WI38 (cell line): Measurements from ENCODE around the gene DMRTB1.

Experiments used
- H3K4me3 ChIP-seq: 2 replicates; pipeline ENCODE4 v1.5.1; 2011; ENCODE audit warnings: low read depth, mild to moderate bottlenecking, control low read depth, low read length
- TF ChIP-seq, protein P1 (sequence below): IDR thresholded peaks from 2 replicates; pipeline ENCODE4 v1.5.1; 2012; ENCODE audit warnings: low read depth, mild to moderate bottlenecking, control low read depth, low read length

Gene DMRTB1

DNA sequence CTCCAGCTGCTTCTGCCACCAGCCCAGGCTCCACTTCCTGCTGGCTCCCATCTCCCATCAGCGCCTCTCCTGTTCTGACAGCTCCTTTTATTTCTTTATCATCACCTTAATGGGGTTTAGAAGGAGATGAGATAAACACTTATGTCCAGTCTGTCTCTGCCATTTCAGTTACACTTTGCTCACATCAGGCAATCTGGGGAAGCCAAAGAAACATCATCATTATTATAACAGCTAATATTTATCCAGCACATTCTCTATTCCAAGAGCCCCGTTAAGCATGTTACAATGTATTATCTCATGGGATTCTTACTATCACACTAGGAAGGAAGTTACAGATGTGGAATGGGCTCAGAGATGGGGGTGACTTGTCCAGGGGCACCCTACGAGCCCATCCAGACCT, 31.2 kb downstream of the DMRTB1 start:
- no peak overlapping the region for H3K4me3 ChIP-seq
- TF ChIP-seq, protein P1, sequence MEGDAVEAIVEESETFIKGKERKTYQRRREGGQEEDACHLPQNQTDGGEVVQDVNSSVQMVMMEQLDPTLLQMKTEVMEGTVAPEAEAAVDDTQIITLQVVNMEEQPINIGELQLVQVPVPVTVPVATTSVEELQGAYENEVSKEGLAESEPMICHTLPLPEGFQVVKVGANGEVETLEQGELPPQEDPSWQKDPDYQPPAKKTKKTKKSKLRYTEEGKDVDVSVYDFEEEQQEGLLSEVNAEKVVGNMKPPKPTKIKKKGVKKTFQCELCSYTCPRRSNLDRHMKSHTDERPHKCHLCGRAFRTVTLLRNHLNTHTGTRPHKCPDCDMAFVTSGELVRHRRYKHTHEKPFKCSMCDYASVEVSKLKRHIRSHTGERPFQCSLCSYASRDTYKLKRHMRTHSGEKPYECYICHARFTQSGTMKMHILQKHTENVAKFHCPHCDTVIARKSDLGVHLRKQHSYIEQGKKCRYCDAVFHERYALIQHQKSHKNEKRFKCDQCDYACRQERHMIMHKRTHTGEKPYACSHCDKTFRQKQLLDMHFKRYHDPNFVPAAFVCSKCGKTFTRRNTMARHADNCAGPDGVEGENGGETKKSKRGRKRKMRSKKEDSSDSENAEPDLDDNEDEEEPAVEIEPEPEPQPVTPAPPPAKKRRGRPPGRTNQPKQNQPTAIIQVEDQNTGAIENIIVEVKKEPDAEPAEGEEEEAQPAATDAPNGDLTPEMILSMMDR = no peak

DNA sequence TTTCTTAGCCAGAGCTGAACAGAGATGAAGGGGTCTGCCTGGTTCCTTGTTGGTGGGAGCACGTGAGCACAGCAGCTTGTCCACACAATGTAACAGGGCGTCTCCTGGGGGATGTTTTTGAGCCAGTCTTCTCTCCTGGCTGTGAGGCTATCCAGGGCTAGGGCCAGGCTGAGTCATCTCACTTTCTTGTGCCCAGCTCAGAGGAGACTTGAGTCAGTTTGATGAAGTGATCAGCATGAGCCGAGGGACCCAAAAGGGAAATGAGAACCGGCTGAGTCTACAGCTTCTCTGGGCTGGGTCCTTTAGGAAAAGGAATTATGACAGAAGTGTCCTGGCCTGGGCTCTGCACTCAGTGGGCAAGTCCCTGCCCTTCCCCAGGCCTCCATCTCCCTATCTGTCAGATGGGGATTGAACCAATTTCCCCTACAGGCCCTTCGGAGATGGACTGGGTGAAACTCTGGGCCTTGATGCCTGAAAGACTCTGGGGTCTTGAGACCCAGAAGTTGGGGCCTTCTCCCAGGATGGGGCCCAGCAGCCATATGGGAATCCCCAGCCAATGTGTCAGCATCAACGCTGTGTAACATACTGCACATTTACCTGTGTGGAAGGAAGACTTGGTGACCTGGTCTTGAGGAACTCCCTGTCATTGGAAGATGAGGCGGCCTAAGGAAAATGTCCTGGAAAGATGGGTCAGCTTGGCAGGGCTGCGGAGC, 36.6 kb downstream of the DMRTB1 start:
- TF ChIP-seq, protein P1 = no peak
- H3K4me3 ChIP-seq = no peak overlapping the region

DNA sequence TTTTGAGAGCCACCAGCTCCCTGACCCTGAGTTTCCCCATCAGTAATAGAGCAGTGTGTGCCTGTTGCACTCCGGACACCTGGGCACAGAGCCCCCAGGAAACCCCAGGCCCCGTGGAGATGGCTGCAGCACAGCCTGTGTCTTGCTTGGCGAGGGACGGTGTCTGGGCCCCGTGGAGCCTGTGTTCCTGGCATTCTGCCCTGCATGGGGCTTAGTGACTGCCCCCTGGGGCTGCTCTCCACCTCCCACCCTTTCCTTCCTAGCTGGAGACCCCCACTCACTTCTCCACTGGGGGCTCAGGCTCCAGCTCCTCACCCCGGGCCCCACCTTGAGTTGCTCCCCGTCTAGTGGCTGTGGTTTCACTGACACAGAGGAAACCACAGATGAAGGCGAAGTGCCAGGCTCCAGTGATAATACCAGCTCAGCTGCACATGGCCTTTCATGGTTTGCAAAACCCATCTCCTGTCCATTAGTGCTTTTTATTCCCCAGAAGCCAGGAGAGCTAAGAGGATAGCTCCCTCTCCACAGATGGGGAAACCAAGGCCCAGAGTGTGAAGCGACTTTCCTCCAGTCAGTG, 39.4 kb downstream of the DMRTB1 start:
- TF ChIP-seq, protein P1 = no peak

DNA sequence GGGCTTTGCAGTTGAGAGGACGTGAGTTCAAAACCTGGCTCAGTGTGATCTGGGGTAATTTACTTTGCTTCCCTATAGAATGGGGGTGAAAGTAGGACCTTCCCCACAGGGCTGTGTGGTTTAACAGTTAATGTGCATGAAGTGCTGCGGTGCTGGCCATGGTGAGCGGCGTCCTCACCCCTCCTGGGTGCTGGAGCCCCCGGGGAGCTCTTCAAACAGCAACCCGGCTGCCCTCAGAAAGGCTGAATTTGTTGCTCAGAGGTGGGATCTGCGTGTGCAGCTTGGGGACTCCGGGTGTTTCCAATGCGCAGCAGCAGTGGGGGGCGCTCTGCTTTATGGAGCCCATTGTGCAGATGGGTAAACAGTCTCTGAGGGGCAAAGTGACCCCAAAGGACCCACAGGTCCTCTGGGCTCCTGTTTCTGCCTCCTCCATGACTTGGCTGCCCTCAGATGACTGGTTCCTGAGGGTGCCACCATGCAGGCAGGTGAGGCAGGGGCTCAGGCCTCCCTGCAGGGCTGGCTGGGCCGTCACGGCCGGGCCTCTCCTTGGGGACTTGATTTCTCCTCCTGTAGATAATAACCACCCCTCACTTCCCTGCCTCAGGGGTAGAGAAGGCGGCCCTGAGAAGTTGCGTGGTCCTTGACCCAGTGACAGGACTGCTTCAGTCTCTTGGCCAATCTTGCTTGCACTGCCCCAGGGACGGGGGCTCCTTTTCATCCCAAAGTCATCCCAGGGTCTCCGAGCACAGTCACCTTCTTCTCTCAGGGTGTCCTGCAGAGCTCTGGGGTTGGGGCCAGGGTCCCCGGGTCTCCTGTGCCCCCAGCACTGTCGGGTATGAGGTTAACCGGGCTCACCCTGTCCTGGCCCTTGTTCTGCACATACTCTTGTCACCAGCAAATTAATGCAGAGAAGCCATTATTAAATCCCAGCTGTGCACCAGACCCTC, 40.3 kb downstream of the DMRTB1 start:
- TF ChIP-seq, protein P1 = no peak
- no peak overlapping the region for H3K4me3 ChIP-seq

More for the DNA sequence above, 39.4 kb downstream of the DMRTB1 start:
- H3K4me3 ChIP-seq = no peak overlapping the region

DNA sequence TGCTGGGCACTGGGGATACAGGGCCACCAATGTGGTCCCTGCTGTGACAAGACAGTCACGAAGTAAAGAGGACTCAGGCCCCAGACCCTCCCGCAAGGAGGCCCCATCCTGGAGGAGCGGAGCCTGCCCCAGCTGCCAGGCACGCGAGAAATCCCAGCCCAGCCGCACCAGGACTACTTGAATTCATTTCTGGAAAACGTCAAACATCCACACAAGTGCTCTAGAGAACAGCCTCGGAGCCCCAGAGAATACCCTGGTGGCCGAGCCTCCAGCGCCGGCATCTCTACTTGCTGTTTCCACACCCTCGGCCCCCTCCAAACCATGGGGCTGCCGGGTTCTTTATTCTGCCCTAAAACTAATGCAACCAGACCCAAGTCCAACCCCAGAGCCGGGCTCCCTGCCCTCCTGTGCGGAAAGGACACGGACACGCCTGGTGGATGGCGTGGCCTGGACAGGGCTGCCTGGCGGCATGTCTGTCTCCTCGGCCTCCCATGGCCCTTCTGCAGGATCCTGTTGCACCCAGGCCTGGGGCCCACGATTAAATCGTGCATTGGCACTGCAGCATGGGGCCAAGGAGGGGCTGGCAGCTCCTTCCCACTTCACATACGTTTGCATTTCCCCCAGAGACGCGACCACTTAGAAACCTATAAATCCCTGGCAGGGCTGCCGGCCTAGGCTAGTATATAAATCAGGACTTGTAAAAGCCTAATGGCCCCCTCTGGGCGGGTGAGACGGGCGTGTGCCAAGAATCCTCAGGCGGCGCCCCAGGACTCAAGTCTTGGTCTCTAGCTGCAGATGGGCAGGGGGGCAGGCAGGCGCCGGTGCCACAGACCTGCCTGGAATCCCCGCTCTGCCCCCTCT, 41.2 kb downstream of the DMRTB1 start:
- H3K4me3 ChIP-seq = no peak overlapping the region
- TF ChIP-seq, protein P1 = no peak

DNA sequence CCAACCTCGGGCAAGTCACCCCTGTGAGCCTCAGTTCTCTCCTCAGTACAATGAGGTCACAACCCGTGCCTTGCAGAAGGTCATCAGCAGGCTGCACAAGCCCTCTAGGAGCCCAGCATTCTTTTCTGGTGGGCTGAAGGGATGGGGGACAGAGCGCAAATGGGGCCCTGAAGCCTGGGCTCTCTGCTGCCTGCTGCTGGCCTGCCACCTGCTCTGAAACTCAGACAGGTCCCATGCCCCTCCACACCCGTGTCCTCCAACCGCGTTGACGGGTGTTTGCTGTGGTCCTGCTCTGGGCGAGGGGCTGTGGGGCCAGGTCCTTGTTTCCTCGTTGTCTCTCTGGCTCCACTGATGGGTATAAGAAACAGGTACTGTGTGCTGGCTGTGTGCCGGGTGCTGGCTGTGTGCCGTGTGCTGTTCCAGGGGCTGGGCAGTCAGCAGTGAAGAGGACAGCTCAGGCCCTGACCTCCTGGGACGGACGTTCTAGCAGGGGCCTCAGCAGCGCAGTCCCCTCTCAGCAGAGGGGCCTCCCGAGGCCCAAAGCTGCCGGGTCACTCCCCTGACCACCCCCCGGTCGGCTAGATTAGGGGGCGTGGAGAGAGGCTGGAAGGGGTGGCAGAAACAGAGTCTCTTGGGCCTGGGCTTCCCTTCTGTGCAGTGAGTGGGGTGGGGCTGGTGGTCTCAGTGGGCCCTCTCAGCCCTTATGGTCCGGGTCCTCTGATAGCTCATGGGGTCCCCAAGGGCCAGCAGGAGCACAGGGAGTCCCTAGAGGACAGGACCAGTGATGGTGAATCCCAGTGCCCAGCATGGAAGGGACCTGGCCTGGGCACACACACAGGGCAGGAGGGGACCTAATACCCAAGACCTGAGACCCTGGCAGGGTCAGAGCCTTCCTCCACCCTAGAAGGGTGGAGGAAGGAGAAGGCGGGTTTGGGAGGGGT, 42.1 kb downstream of the DMRTB1 start:
- TF ChIP-seq, protein P1 = no peak
- no peak overlapping the region for H3K4me3 ChIP-seq
